Liver (tissue), 3 donors: ENCODE data around the gene ACSL1.

ENCODE experiments used
- CTCF ChIP-seq: fragments of 150-350 bp; IDR thresholded peaks from 2 replicates; pipeline ENCODE4 v1.5.1; 2017; ENCODE audit warnings: improper control_type of control experiment, low read depth, low read length; ENCODE audit not compliant: missing input control
- EGR1 ChIP-seq, 2 donors: IDR thresholded peaks; 2 replicates each; pipeline ENCODE4 v1.6.1; 2016 to 2018; ENCODE audit warnings: antibody characterized with exemption in 2 of 2, low read depth in 2 of 2
- FOXA1 ChIP-seq: IDR thresholded peaks from 2 replicates; pipeline ENCODE4 v1.6.1; 2016; ENCODE audit warnings: antibody characterized with exemption
- GABPA ChIP-seq, 2 donors: IDR thresholded peaks in 1 of 2; conservative IDR thresholded peaks in 1 of 2; 2 replicates each; pipeline ENCODE4 v1.6.1; 2016; ENCODE audit warnings: antibody characterized with exemption in 2 of 2, mild to moderate bottlenecking in 1 of 2, moderate library complexity in 1 of 2
- JUND ChIP-seq, 2 donors: IDR thresholded peaks; 2 replicates each; pipeline ENCODE4 v1.6.1; 2016; ENCODE audit warnings: antibody characterized with exemption in 2 of 2
- MAX ChIP-seq: IDR thresholded peaks from 2 replicates; pipeline ENCODE4 v1.6.1; 2016; ENCODE audit warnings: antibody characterized with exemption
- TAF1 ChIP-seq: conservative IDR thresholded peaks from 2 replicates; pipeline ENCODE4 v1.6.1; 2016; ENCODE audit warnings: antibody characterized with exemption, mild to moderate bottlenecking
- ZBTB33 ChIP-seq: IDR thresholded peaks from 2 replicates; pipeline ENCODE4 v1.6.1; 2016; ENCODE audit warnings: antibody characterized with exemption
- donor health status: healthy.
- donor health status: healthy.

GRCh38 chr4:184782731-184783373 lies 42.9 kb downstream of the ACSL1 start:
- no peak for TF ChIP-seq EGR1 (IDR thresholded peaks at IDR 0.05; ENCODE audit: low read depth in 2 of 2)
- no peak for TF ChIP-seq CTCF
- no peak for TF ChIP-seq JUND (IDR thresholded peaks at IDR 0.05)
- no peak for TF ChIP-seq MAX
- TF ChIP-seq TAF1 = no peak
- no peak for TF ChIP-seq ZBTB33
- no peak for TF ChIP-seq FOXA1
- TF ChIP-seq GABPA (IDR thresholded peaks at IDR 0.05 in 1 of 2, conservative IDR thresholded peaks at IDR 0.05 in 1 of 2) = no peak
